ENCODE data around the gene ATF6.

The ATF6 gene

GRCh38 chr1:161905269-161905884, 139.3 kb downstream of the ATF6 start:
- DNase-seq: no peak

GRCh38 chr1:161907265-161907664, 141.1 kb downstream of the ATF6 start:
- no peak for DNase-seq

- DNase-seq: no peak
Observed at GRCh38 chr1:161908264-161908663, 142.1 kb downstream of the ATF6 start.

GRCh38 chr1:161910604-161911003, 144.5 kb downstream of the ATF6 start:
- DNase-seq: no peak

GRCh38 chr1:161913482-161914140, 147.5 kb downstream of the ATF6 start:
- DNase-seq: no peak

GRCh38 chr1:161914595-161914994, 148.5 kb downstream of the ATF6 start:
- DNase-seq: no peak

GRCh38 chr1:161915051-161915503, 149.0 kb downstream of the ATF6 start:
- DNase-seq: no peak

- no peak for DNase-seq
Observed at GRCh38 chr1:161915978-161916377, 149.9 kb downstream of the ATF6 start.

GRCh38 chr1:161919229-161919628, 153.1 kb downstream of the ATF6 start:
- no peak for DNase-seq

GRCh38 chr1:161921491-161921890, 155.4 kb downstream of the ATF6 start:
- no peak for DNase-seq

GRCh38 chr1:161921990-161922389, 155.9 kb downstream of the ATF6 start:
- DNase-seq: no peak

- DNase-seq: no peak
Observed at GRCh38 chr1:161928056-161928455, 161.9 kb downstream of the ATF6 start.

GRCh38 chr1:161929137-161929536, 163.0 kb downstream of the ATF6 start:
- DNase-seq: no peak

- no peak for DNase-seq
Observed at GRCh38 chr1:161930064-161930463, 163.9 kb downstream of the ATF6 start.

- DNase-seq: no peak
Observed at GRCh38 chr1:161932668-161933067, 166.5 kb downstream of the ATF6 start.

- DNase-seq: no peak
Observed at GRCh38 chr1:161933592-161934588, 167.8 kb downstream of the ATF6 start.

GRCh38 chr1:161935264-161935663, 169.1 kb downstream of the ATF6 start:
- no peak for DNase-seq

GRCh38 chr1:161936786-161937185, 170.7 kb downstream of the ATF6 start:
- DNase-seq: no peak

GRCh38 chr1:161940866-161941591, 174.9 kb downstream of the ATF6 start:
- DNase-seq: no peak

GRCh38 chr1:161941726-161942436, 175.8 kb downstream of the ATF6 start:
- DNase-seq: no peak

GRCh38 chr1:161943737-161944136, 177.6 kb downstream of the ATF6 start:
- no peak for DNase-seq

GRCh38 chr1:161944381-161944780, 178.3 kb downstream of the ATF6 start:
- no peak for DNase-seq

Measured in CD4-positive, alpha-beta T cell treated with Interferon gamma for 1 hour (primary cell).